Stimulated activated CD4-positive, alpha-beta T cell treated with anti-CD3 and anti-CD28 coated beads, Interleukin-15, amount 100 ng/mL, for 1 hour (primary cell): ENCODE data around the gene UTP11.

Experiments used
- DNase-seq, 2 donors: peaks; one replicate each; pipeline ENCODE4 v3.0.0-alpha.2; 2020; ENCODE audit warnings: low read depth in 1 of 2, low spot score in 1 of 2

UTP11 gene

DNA sequence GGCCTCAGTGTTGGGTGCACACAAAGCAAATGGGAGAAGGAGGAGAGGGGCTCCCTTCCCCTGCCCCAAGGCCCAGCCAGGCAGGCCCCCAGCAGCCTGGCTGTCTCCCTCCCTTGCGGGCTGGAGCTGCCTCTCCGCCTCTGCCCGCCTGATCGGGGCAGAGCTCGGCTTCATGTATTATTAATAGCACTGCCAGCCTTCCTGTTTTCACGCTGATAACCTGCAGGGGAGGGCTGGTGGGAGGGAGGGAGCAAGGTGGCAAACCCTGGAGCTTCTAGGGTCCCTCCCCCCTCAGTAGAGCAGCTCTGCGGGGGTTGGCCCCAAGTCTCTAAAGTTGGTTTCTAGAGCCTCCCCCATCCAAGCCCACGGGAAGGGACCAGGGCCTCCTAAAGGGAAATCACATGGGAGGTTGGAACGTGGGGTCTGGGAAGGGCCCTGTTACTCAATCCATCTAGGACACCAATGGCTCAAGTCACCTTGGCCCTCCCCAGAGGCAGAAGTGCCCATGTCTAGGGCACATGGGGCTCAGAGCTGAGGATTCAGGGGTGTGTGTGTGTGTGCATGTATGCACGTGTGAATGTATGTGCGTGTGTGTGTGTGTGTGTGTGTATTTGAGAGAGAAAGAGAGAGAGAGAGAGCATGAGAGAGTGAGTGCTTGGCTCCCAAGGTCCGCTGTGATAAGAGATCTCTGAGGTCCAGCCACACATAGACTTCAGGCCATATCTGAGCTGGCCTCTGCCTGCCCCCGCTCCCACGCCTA is 55.9 kb downstream of the UTP11 start:
- no peak for DNase-seq

DNA sequence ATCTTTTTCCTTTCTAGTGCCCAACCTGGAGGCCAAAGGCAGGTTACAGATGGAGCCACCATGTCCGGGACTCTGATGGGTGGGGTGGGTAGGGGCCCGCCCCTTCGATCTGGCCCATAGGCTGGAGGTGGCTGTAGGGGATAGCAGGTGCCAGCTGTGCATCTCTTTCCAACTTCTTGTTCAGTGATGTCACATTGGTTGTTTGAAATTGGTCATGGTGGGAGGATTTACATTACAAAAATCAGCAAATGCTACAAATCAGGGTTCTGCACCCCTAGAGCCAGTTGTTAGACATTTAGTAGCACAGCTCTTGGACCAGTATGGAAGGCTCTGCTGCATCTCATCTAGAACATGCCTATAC is 56.4 kb downstream of the UTP11 start:
- no peak for DNase-seq

DNA sequence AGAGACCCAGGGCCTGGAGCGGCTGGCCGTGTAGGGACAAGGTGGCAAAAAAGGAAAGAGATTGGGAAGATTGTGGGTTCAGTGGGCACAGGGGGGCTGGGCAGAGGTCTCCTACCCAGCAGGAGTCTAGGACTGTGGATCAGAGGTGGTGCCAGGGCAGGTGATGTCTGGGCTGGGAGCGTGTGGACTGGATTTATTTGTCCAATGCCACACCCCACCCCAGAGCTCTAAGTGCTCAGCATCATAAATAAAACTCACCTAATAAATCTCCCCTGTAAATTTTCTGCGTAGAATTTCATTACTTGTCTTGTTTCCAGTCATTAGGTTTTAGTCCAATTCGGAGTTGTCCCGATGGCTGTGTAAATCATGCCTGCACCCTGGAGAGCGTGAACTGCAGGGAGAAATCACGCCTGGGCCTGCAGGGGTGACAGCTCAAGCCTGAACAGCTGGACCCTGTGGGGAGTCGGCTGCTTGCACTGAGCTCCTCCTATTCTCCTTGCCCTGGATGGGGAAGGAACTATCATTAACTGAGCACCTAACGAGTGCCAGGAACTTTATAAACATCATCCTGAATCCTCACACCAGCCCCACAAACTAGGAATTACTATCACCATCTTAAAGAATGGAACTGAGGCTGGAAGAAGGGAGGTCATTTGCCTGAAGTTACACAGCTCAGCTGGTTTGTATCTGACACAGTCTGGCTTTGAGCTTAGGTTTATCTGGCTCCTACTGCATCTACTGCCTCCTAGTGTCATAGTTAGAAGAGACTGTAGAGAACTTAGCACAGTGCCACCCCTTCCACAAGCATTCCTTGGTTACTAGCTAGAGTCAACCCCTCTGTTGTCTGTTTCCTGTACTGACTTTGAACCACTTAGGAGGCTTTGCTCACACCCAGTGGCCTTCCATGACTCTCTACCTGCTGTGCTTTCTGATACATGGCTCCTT is 59.0 kb downstream of the UTP11 start:
- DNase-seq: no peak

DNA sequence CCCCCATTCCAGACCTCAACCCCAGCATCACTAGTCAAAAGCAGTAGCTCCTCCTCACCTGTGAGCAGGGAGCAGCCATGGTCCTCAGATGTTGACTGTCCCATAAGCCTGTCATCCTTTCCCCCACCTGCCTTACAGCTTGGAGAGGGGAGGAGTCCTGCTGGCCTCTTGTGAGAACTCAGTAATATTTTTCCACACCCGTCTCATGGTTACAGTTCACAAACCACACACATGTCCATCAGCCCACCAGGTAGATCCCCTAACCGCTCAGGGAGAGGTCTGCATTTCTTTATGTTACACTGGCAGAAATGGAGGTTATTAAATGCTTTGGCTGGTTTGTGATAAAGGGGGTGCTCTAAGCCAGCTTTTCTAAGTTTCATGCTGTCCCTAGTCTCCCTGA is 60.3 kb downstream of the UTP11 start:
- no peak for DNase-seq

DNA sequence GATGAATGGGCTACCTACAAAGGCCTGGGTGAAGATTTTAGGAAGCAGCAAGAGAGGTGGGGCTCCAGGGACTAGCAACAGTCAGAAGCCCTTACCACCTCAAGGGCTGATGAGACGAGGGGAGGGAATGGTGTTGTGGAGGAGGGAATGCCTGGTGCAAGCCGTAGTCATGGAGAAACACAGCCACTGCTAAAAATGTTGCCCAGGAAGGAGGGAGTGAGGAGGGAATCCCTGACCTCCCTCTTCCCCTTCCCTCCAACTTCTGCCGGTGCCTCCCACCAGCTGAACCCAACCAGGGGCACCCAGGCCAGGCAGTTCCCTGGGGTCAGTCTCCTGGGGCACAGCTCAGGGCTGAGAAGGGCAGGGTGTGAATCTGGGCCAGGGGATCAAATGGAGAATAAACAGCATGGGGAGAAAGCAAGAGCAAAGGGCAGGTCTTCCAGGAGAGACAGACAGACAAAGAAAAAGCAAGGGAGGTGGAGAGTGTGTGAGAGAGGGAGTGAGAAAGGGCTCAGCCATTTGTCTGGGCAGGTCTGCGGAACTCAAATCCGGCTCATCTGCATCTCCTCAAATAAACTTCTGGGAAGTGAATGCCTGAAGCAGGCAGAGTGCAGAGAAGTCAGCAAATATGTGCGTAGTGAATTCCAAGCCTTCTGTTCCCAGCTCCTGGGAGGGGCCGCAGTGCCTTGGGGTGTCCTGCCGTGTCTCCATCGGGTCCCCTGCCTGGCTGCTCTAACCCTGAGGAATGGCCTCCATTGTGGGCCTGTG is 61.2 kb downstream of the UTP11 start:
- DNase-seq: no peak

DNA sequence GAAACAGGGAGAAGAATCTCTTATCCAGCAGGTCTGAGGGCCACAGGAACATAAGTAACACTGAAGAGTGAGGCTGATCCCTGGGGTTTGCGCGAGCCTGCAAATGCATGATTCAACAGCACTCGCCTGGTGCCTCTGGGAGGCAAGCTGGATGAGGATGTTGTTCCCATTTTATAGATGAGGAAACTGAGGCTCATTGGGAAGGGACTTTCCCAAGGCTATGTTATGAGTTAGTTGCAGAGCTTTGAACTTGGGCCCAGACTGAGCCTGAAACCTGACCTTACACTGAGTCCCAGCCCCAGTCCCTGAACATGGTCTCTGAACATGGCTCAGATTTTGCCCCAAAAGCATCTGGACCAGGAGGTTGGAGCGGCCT is 61.8 kb downstream of the UTP11 start:
- DNase-seq: no peak
